B cell (primary cell): ENCODE data around the gene RSL1D1. TPM values are rescaled to one million over a fixed set of nuclear protein-coding genes. Genes with fewer than 3 reads are reported as not detected.

Experiments
- ATAC-seq: fragments of 200-7000 bp; cut with Tn5 transposase; one replicate; pipeline ENCODE4 v1.10.0; 2021; ENCODE audit warnings: low read depth, mild to moderate bottlenecking, moderate number of reproducible peaks, moderate library complexity
- CTCF ChIA-PET: fragments of 350-600 bp; sonication (Branson Sonifier 250); formaldehyde crosslinking; loops from one replicate; lab custom pipeline; 2021; ENCODE audit warnings: antibody characterized with exemption, inconsistent platforms; lab: Charles Lee
- POLR2A ChIA-PET: fragments of 350-600 bp; sonication (Branson Sonifier 250); formaldehyde crosslinking; loops from one replicate; lab custom pipeline; 2021; ENCODE audit warnings: antibody characterized with exemption; lab: Charles Lee
- DNase-seq: peaks from one replicate; pipeline ENCODE4 v3.0.0; 2013
- H2AFZ ChIP-seq: 2 replicates; pipeline ENCODE4 v1.6.1; 2012; ENCODE audit warnings: mild to moderate bottlenecking, low read depth, low read length; ENCODE audit not compliant: insufficient read depth, poor library complexity, severe bottlenecking
- H3K27ac ChIP-seq, 2 donors: 1 replicate in 1 of 2; 2 replicates in 1 of 2; pipeline ENCODE4 v1.5.1; 2012 to 2013; ENCODE audit warnings: low read length in 2 of 2, mild to moderate bottlenecking in 2 of 2, moderate library complexity in 1 of 2
- H3K27me3 ChIP-seq, 4 experiments: fragments of 200-600 bp in 1 of 4; sonication (generic) in 1 of 4; replicated peaks in 1 of 4; 1 replicate in 2 of 4; 2 replicates in 2 of 4; pipeline versions ENCODE4 v1.6.1 to v1.7.0; 2013 to 2016; ENCODE audit warnings: low read length in 3 of 4, mild to moderate bottlenecking in 2 of 4, mixed read lengths in 1 of 4, moderate library complexity in 1 of 4; ENCODE audit not compliant: insufficient read depth in 4 of 4, control insufficient read depth in 3 of 4; ENCODE audit errors: control extremely low read depth in 1 of 4
- H3K36me3 ChIP-seq, 2 experiments: replicated peaks in 1 of 2; 1 replicate in 1 of 2; 2 replicates in 1 of 2; pipeline versions ENCODE4 v1.6.1 to v1.7.1; 2013; ENCODE audit warnings: low read length in 1 of 2; ENCODE audit not compliant: insufficient read depth in 2 of 2, control insufficient read depth in 1 of 2; ENCODE audit errors: control extremely low read depth in 1 of 2, extremely low read depth in 1 of 2
- H3K4me1 ChIP-seq, 2 donors: fragments of 200-600 bp in 1 of 2; sonication (generic) in 1 of 2; 1 replicate in 1 of 2; 2 replicates in 1 of 2; pipeline versions ENCODE4 v1.5.1 to v1.6.1; 2013 to 2017; ENCODE audit warnings: low read length in 2 of 2; ENCODE audit not compliant: control insufficient read depth in 2 of 2, insufficient read depth in 2 of 2
- H3K4me2 ChIP-seq: replicated peaks from 2 replicates; pipeline ENCODE3; 2012; ENCODE audit warnings: mild to moderate bottlenecking, low read depth, low read length; ENCODE audit not compliant: poor library complexity, severe bottlenecking
- H3K4me3 ChIP-seq, 5 experiments: fragments of 200-600 bp in 1 of 5; sonication (generic) in 1 of 5; 1 replicate in 3 of 5; 2 replicates in 2 of 5; pipeline versions ENCODE4 v1.5.1 to v1.7.0; 2011 to 2016; ENCODE audit warnings: low read length in 4 of 5, mild to moderate bottlenecking in 4 of 5, low read depth in 2 of 5, control low read depth in 1 of 5, moderate library complexity in 1 of 5; ENCODE audit not compliant: insufficient read depth in 1 of 5; ENCODE audit errors: control extremely low read depth in 1 of 5, extremely low read depth in 1 of 5
- H3K79me2 ChIP-seq: fragments of 200-600 bp; sonication (generic); one replicate; pipeline ENCODE4 v1.6.0; 2016; ENCODE audit warnings: low read length; ENCODE audit not compliant: control insufficient read depth, insufficient read depth
- H3K9ac ChIP-seq: fragments of 200-600 bp; sonication (generic); 2 replicates; pipeline ENCODE4 v1.6.1; 2017; ENCODE audit warnings: mild to moderate bottlenecking, low read length, moderate library complexity
- H3K9me3 ChIP-seq, 3 donors: one replicate each; pipeline versions ENCODE4 v1.6.1 to v1.7.1; 2013; ENCODE audit warnings: low read length in 2 of 3; ENCODE audit not compliant: control insufficient read depth in 2 of 3, insufficient read depth in 1 of 3; ENCODE audit errors: control extremely low read depth in 1 of 3
- H4K20me1 ChIP-seq: 2 replicates; pipeline ENCODE4 v1.6.0; 2012; ENCODE audit warnings: mild to moderate bottlenecking, low read length; ENCODE audit not compliant: insufficient read depth, control insufficient read depth, poor library complexity, severe bottlenecking
- H3K27ac Mint-ChIP-seq: one replicate; pipeline ENCODE4 v1.8.0; 2021; ENCODE audit warnings: mixed read lengths
- H3K27me3 Mint-ChIP-seq: one replicate; pipeline ENCODE4 v1.8.0; 2021; ENCODE audit warnings: mixed read lengths
- H3K4me1 Mint-ChIP-seq: one replicate; pipeline ENCODE4 v1.8.0; 2021; ENCODE audit warnings: mixed read lengths
- H3K4me3 Mint-ChIP-seq: one replicate; pipeline ENCODE4 v1.8.0; 2021; ENCODE audit warnings: mixed read lengths
- H3K9me3 Mint-ChIP-seq: one replicate; pipeline ENCODE4 v1.8.0; 2022; ENCODE audit warnings: mixed read lengths; ENCODE audit not compliant: insufficient read depth
- CTCF ChIP-seq: fragments of 200-600 bp; IDR thresholded peaks from one replicate; pipeline ENCODE4 v1.8.0; 2022; ENCODE audit warnings: antibody characterized with exemption, mild to moderate bottlenecking
- EZH2 ChIP-seq: IDR thresholded peaks from 2 replicates; pipeline ENCODE4 v1.6.1; 2012; ENCODE audit warnings: borderline replicate concordance, low read depth, mild to moderate bottlenecking, moderate library complexity, low read length; ENCODE audit not compliant: insufficient read depth, poor library complexity, severe bottlenecking
- WGBS: methylation state at CpG from one replicate; pipeline ENCODE4 v1.1.5; 2013; ENCODE audit warnings: missing lambda C conversion rate; ENCODE audit not compliant: insufficient coverage; 5-methylcytosine and 5-hydroxymethylcytosine counted together
- intact Hi-C: fragments of 100-400 bp; cut with micrococcal nuclease; formaldehyde crosslinking; loops from one replicate; pipeline ENCODE4 v1.10.0; 2022
- polyA plus RNA-seq: library from polyadenylated mRNA; depleted of rRNA; stranded (reverse); fragments of >200 nt; gene quantifications from 2 replicates; pipeline ENCODE4 v1.2.3, GENCODE V29; 2012
- total RNA-seq, 2 donors: library from RNA; stranded (reverse); fragments of 120-200 nt in 1 of 2; gene quantifications; 1 replicate in 1 of 2; 2 replicates in 1 of 2; pipeline versions ENCODE4 v1.2.3 to v1.2.4, GENCODE V29; 2013 to 2022

RSL1D1 gene
- total and polyA plus RNA-seq, 2 donors (not counting 1 experiment from before 2014, with no cell fraction given): 21.1 to 167 TPM

DNA sequence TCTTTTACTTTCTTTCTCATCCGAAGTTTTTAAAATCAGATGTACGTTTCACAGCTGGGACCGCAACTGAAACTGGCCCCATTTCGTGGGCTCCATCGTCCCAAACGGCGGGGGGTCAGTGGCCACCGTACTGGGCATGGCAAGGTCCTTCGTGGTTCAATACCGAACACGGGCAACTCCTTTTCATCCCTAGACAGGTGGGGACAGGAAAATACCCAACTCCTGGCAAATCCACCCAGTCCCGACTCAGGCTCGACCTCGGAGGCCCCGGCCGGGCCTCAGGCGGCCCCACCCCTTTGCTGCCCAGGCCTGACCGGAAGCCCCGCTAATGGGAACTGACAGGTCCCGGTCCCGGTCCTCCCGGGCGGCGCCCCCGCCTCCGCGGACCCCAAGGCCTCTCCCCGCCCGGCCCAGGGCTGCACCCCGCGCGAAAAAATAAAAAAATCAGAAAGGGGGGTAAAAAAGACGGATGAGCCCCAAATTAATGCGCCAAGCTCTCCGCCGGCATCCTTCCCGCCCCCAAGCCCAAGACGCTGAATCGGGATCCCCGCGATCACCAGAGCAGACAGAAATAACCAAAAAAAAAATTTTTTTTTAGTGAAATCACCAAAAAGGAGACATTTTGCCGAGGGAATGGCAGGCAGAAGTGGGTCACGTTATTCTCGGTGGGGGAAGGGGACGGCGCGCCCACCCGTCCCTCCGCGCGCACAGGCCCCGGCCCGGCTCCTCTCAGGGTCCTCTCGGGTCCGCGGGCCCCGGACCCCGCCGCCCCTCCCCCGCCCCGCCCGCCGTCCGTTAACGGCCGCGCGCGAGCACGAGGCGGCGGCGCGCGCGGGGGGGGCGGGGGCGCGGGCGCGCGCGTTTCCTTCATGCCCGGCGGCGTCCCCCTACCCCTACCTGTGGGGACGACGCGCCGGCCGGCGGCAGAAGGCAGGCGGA, 54.8 kb downstream of the RSL1D1 start:
- Histone ChIP-seq H3K4me2 (peak overlapping the region; percentile 99), H2AFZ (peak overlapping the region; percentile 70), H3K36me3 (no peaks in the 10 kb centered on the region), H3K9me3 (no peaks in the 10 kb centered on the region), H3K4me1 (peaks cover 40 to 43% of the 10 kb centered on the region in 2 donors), H3K27ac (peak overlapping the region; percentile 69 to 93), H4K20me1 (peaks cover 19% of the 10 kb centered on the region), H3K27me3 (no peaks in the 10 kb centered on the region), H3K79me2 (peaks cover 77% of the 10 kb centered on the region), H3K4me3 (peak overlapping the region; percentile 80 to 99 (median 87)), H3K9ac (peak overlapping the region; percentile 93)
- peak; percentile 5 for ATAC-seq
- intact Hi-C loops: loop anchor here (1.0 to 5.0 kb wide), 7 partner anchors 13 to 214 kb away; partner anchors contain the start of genes RSL1D1, SNN and TXNDC11
- DNase-seq: no peak
- Mint-ChIP-seq H3K27ac (peak overlapping the region; percentile 90), H3K9me3 (no peaks in the 10 kb centered on the region), H3K27me3 (no peaks in the 10 kb centered on the region), H3K4me1 (peaks cover 73% of the 10 kb centered on the region), H3K4me3 (peak overlapping the region; percentile 89)
- under 1% methylated on average over 75 of the region's 93 CpGs for WGBS
- TF ChIP-seq EZH2: no peak
- ChIA-PET POLR2A (interaction anchor here (1.0 to 2.9 kb wide), 6 partner anchors 10 to 53 kb away, joined by 3 to 30 read pairs (median 7); partner anchors contain the start of gene TXNDC11), CTCF (interaction anchor here (0.7 to 6.7 kb wide), 18 partner anchors 10 to 832 kb away, joined by 3 to 67 read pairs (median 6); partner anchors contain the start of gene TXNDC11)

- Histone ChIP-seq H3K9me3 (no peaks in the 10 kb centered on the region), H3K4me3 (peak overlapping the region; percentile 80 to 99 (median 87)), H3K4me1 (peaks cover 40 to 43% of the 10 kb centered on the region in 2 donors), H3K27ac (peak overlapping the region; percentile 69 to 93), H3K36me3 (no peaks in the 10 kb centered on the region), H4K20me1 (peaks cover 19% of the 10 kb centered on the region), H3K4me2 (peak overlapping the region; percentile 96), H3K27me3 (no peaks in the 10 kb centered on the region), H3K9ac (peak overlapping the region; percentile 93), H2AFZ (peak overlapping the region; percentile 70), H3K79me2 (peaks cover 78% of the 10 kb centered on the region)
- WGBS: 62% methylated on average over 3 of the region's 8 CpGs
- H3K4me3 Mint-ChIP-seq: peak overlapping the region; percentile 86
- TF ChIP-seq EZH2 (no peak), CTCF (no peak)
- intact Hi-C loops: loop anchor here (5.0 kb wide), 2 partner anchors 129 to 214 kb away; partner anchors contain the start of gene SNN
- ATAC-seq: no peak
- H3K4me1 Mint-ChIP-seq: peaks cover 76% of the 10 kb centered on the region
- H3K27ac Mint-ChIP-seq: peak overlapping the region; percentile 90
- POLR2A ChIA-PET: interaction anchor here (2.9 kb wide), 1 partner anchor 13 kb away, joined by 28 read pairs; no protein-coding TSS in a partner anchor
- CTCF ChIA-PET: interaction anchor here (0.8 to 6.7 kb wide), 4 partner anchors 12 to 53 kb away, joined by 3 to 67 read pairs (median 16); partner anchors contain the start of gene TXNDC11
- no peaks in the 10 kb centered on the region for H3K9me3 Mint-ChIP-seq
- no peak for DNase-seq
- no peaks in the 10 kb centered on the region for H3K27me3 Mint-ChIP-seq
Measured at GRCh38 chr16:11795887-11796226, 55.5 kb downstream of the RSL1D1 start.
